PC-3 (cell line): ENCODE measurements around the gene THSD7A. TPM values are rescaled to one million over a fixed set of nuclear protein-coding genes. Genes with fewer than 3 reads are reported as not detected.

Experiments used
- ATAC-seq: fragments of 200-7000 bp; cut with Tn5 transposase; 2 replicates; pipeline ENCODE4 v1.9.1; 2020; ENCODE audit warnings: mild to moderate bottlenecking, moderate library complexity
- BruUV-seq: library from RNA; stranded (reverse); fragments of 400-500 nt; replicated peaks from 2 replicates; lab custom pipeline; 2021; lab: Mats Ljungman, UMichigan
- CTCF ChIA-PET: fragments of 300-600 bp; sonication (Branson Sonifier 250); formaldehyde crosslinking; loops from one replicate; lab custom pipeline; 2022; ENCODE audit warnings: antibody characterized with exemption; lab: Charles Lee
- POLR2A ChIA-PET: fragments of 300-600 bp; sonication (Branson Sonifier 250); formaldehyde crosslinking; loops from one replicate; lab custom pipeline; 2022; ENCODE audit warnings: antibody characterized with exemption; ENCODE audit not compliant: unreplicated experiment; lab: Charles Lee
- DNase-seq: peaks from one replicate; pipeline ENCODE4 v3.0.0-alpha.2; 2015
- H2AFZ ChIP-seq: fragments of 300-600 bp; sonication (generic); 2 replicates; pipeline ENCODE4 v1.6.0; 2016; ENCODE audit warnings: antibody characterized with exemption, low read length
- H3F3A ChIP-seq: fragments of 300-600 bp; sonication (generic); one replicate; pipeline ENCODE4 v1.6.0; 2017; ENCODE audit warnings: antibody characterized with exemption, low read length, control low read depth, mild to moderate bottlenecking; ENCODE audit not compliant: unreplicated experiment
- H3K27ac ChIP-seq: fragments of 300-600 bp; sonication (generic); 2 replicates; pipeline ENCODE4 v1.5.1; 2016; ENCODE audit warnings: mild to moderate bottlenecking, low read length
- H3K27me3 ChIP-seq: fragments of 300-600 bp; sonication (generic); 2 replicates; pipeline ENCODE4 v1.6.1; 2016; ENCODE audit warnings: low read length, mixed read lengths
- H3K36me3 ChIP-seq: fragments of 300-600 bp; sonication (generic); 2 replicates; pipeline ENCODE4 v1.6.1; 2016; ENCODE audit warnings: low read depth, mixed run types, low read length, mixed read lengths
- H3K4me1 ChIP-seq: fragments of 300-600 bp; sonication (generic); 2 replicates; pipeline ENCODE4 v1.5.1; 2016; ENCODE audit warnings: low read length; ENCODE audit not compliant: insufficient read depth
- H3K4me2 ChIP-seq: fragments of 300-600 bp; sonication (generic); 2 replicates; pipeline ENCODE4 v1.6.0; 2016; ENCODE audit warnings: low read length
- H3K4me3 ChIP-seq: fragments of 300-600 bp; sonication (generic); 2 replicates; pipeline ENCODE4 v1.5.1; 2016; ENCODE audit warnings: mild to moderate bottlenecking, low read length, mixed read lengths
- H3K79me2 ChIP-seq: fragments of 300-600 bp; sonication (generic); 2 replicates; pipeline ENCODE4 v1.6.1; 2017; ENCODE audit warnings: low read length, mixed read lengths
- H3K9ac ChIP-seq: fragments of 300-600 bp; sonication (generic); 2 replicates; pipeline ENCODE4 v1.6.0; 2016; ENCODE audit warnings: mild to moderate bottlenecking, low read length
- H3K9me2 ChIP-seq: fragments of 300-600 bp; sonication (generic); replicated peaks from 2 replicates; pipeline ENCODE4 v1.6.1; 2016; ENCODE audit warnings: mixed run types, low read length, mixed read lengths
- H3K9me3 ChIP-seq: fragments of 300-600 bp; sonication (generic); 2 replicates; pipeline ENCODE4 v1.6.1; 2016; ENCODE audit warnings: low read length, mixed read lengths
- H4K20me1 ChIP-seq: fragments of 300-600 bp; sonication (generic); 2 replicates; pipeline ENCODE4 v1.6.1; 2016; ENCODE audit warnings: low read length, mixed read lengths
- EZH2 ChIP-seq: fragments of 300-600 bp; sonication (generic); IDR thresholded peaks from one replicate; pipeline ENCODE4 v1.6.1; 2017; ENCODE audit warnings: antibody characterized with exemption, mild to moderate bottlenecking, low read length; ENCODE audit not compliant: unreplicated experiment
- EZH2phosphoT487 ChIP-seq: fragments of 300-600 bp; sonication (generic); IDR thresholded peaks from 2 replicates; pipeline ENCODE4 v1.6.1; 2018; ENCODE audit warnings: mild to moderate bottlenecking, antibody characterized with exemption, low read length, borderline replicate concordance
- intact Hi-C: fragments of 100-400 bp; cut with micrococcal nuclease; formaldehyde crosslinking; loops from 2 replicates; pipeline ENCODE4 v1.9.0; 2023
- total RNA-seq: library from RNA; depleted of rRNA; stranded (reverse); fragments of >200 nt; gene quantifications from 2 replicates; pipeline ENCODE4 v1.2.3, GENCODE V29; 2014
- TF ChIP-seq, protein P1 (sequence below): fragments of 300-600 bp; sonication (generic); conservative IDR thresholded peaks from 2 replicates; pipeline ENCODE4 v1.5.1; 2017; ENCODE audit warnings: antibody characterized with exemption, low read depth, mild to moderate bottlenecking, low read length

Gene THSD7A
- total RNA-seq, 1 experiment from 2014 or later: 0.04 TPM

- no peak overlapping the region for H3K4me2 ChIP-seq
- H3K9me3 ChIP-seq: no peaks in the 10 kb centered on the region
- H3F3A ChIP-seq: no peaks in the 10 kb centered on the region
- ATAC-seq (no peak), DNase-seq (no peak)
- ChIA-PET POLR2A (no interaction called here), CTCF (no interaction called here)
- no TSS peak for BruUV-seq
- no peaks in the 10 kb centered on the region for H3K4me1 ChIP-seq
- H3K4me3 ChIP-seq: no peak overlapping the region
- H3K9ac ChIP-seq: no peak overlapping the region
- H4K20me1 ChIP-seq: no peaks in the 10 kb centered on the region
- no peaks in the 10 kb centered on the region for H3K79me2 ChIP-seq
- H3K27ac ChIP-seq: no peak overlapping the region
- H3K36me3 ChIP-seq: no peaks in the 10 kb centered on the region
- H2AFZ ChIP-seq: no peak overlapping the region
- intact Hi-C loops: loop anchor here (5.0 to 10.0 kb wide), 4 partner anchors 58 to 1125 kb away; partner anchors contain the start of gene THSD7A
- H3K27me3 ChIP-seq: 0 out of 2 replicates have a peak, but pooled peaks cover under 1% of the 10 kb centered on the region
- H3K9me2 ChIP-seq: no peaks in the 10 kb centered on the region
- TF ChIP-seq EZH2phosphoT487 (no peak), EZH2 (no peak)
- TF ChIP-seq, protein P1, sequence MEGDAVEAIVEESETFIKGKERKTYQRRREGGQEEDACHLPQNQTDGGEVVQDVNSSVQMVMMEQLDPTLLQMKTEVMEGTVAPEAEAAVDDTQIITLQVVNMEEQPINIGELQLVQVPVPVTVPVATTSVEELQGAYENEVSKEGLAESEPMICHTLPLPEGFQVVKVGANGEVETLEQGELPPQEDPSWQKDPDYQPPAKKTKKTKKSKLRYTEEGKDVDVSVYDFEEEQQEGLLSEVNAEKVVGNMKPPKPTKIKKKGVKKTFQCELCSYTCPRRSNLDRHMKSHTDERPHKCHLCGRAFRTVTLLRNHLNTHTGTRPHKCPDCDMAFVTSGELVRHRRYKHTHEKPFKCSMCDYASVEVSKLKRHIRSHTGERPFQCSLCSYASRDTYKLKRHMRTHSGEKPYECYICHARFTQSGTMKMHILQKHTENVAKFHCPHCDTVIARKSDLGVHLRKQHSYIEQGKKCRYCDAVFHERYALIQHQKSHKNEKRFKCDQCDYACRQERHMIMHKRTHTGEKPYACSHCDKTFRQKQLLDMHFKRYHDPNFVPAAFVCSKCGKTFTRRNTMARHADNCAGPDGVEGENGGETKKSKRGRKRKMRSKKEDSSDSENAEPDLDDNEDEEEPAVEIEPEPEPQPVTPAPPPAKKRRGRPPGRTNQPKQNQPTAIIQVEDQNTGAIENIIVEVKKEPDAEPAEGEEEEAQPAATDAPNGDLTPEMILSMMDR: no peak
These were observed 462.3 kb downstream of the THSD7A start for GRCh38 chr7:11369696-11370095.

DNA sequence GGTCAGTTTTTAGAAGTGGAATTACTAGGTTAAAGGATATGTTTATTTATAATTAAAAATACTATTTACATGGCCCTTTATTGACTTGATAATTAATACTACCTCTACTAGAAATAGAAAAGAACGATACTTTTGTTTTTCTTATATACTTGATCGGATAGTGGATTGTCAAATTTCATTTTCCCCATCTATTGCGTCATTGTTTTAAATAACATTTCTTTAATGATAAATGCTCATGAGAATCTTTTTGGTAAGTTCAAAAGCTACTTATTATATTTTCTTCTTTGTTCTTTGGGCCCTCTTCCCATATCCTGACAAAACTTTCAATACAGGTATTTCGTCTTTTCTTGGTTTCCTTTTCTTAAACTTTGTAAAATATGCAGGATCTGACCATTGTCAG lies 465.9 kb downstream of the THSD7A start:
- CTCF ChIA-PET: no interaction called here
- no peak for ATAC-seq
- Histone ChIP-seq H2AFZ (no peak overlapping the region), H3K4me2 (no peak overlapping the region), H3K36me3 (no peaks in the 10 kb centered on the region), H3K4me3 (no peak overlapping the region), H4K20me1 (no peaks in the 10 kb centered on the region), H3K9me3 (no peaks in the 10 kb centered on the region), H3K27ac (no peak overlapping the region), H3K27me3 (no peaks in the 10 kb centered on the region), H3K4me1 (no peaks in the 10 kb centered on the region), H3K9ac (no peak overlapping the region), H3F3A (no peaks in the 10 kb centered on the region), H3K9me2 (no peaks in the 10 kb centered on the region), H3K79me2 (no peaks in the 10 kb centered on the region)
- no peak for TF ChIP-seq EZH2
- TF ChIP-seq, protein P1: no peak
- no peak for TF ChIP-seq EZH2phosphoT487
- BruUV-seq: no TSS peak
- DNase-seq: no peak
- POLR2A ChIA-PET: interaction anchor here (0.6 kb wide), 1 partner anchor 40 kb away, joined by 4 read pairs; no protein-coding TSS in a partner anchor
- intact Hi-C loops: no loop called here

- Histone ChIP-seq H3K36me3 (no peaks in the 10 kb centered on the region), H3K4me3 (no peak overlapping the region), H3K9me3 (no peaks in the 10 kb centered on the region), H3K9ac (no peak overlapping the region), H4K20me1 (no peaks in the 10 kb centered on the region), H3K4me2 (no peak overlapping the region), H3K27me3 (no peaks in the 10 kb centered on the region), H2AFZ (no peak overlapping the region), H3K79me2 (no peaks in the 10 kb centered on the region), H3K27ac (no peak overlapping the region), H3F3A (no peaks in the 10 kb centered on the region), H3K4me1 (no peaks in the 10 kb centered on the region), H3K9me2 (no peaks in the 10 kb centered on the region)
- ATAC-seq (no peak), DNase-seq (no peak)
- intact Hi-C loops: no loop called here
- ChIA-PET CTCF (no interaction called here), POLR2A (no interaction called here)
- BruUV-seq: no TSS peak
- TF ChIP-seq, protein P1: no peak
- TF ChIP-seq EZH2phosphoT487 (no peak), EZH2 (no peak)
These were observed 473.4 kb downstream of the THSD7A start for GRCh38 chr7:11358637-11359036.
